HuH-7.5 (cell line): ENCODE data around the gene DAB2IP.
"Not testable (repeated sequence)": the region's sequence is repeated elsewhere in the genome, so short reads cannot be mapped to it uniquely, and the experiment has no call there.

Experiments
- DNase-seq: peaks from one replicate; pipeline ENCODE4 v3.0.0; 2011; ENCODE audit warnings: low spot score

DAB2IP gene

GRCh38 chr9:121626012-121626411, 25.4 kb upstream of the DAB2IP start:
- no peak for DNase-seq

- no peak for DNase-seq
Measured at GRCh38 chr9:121627427-121627826, 24.0 kb upstream of the DAB2IP start.

GRCh38 chr9:121628401-121628800, 23.0 kb upstream of the DAB2IP start:
- DNase-seq, result no peak

GRCh38 chr9:121631115-121631514, 20.3 kb upstream of the DAB2IP start:
- no peak for DNase-seq

GRCh38 chr9:121631978-121632418, 19.4 kb upstream of the DAB2IP start:
- DNase-seq, result no peak

- no peak for DNase-seq
Measured at GRCh38 chr9:121633119-121633714, 18.2 kb upstream of the DAB2IP start.

GRCh38 chr9:121633736-121634135, 17.7 kb upstream of the DAB2IP start:
- DNase-seq, result no peak

- peak; percentile 76 for DNase-seq
Measured at GRCh38 chr9:121634329-121635261, 16.8 kb upstream of the DAB2IP start.

GRCh38 chr9:121635300-121635876, 16.0 kb upstream of the DAB2IP start:
- DNase-seq, result no peak

- DNase-seq, result no peak
Measured at GRCh38 chr9:121636341-121636865, 15.0 kb upstream of the DAB2IP start.

- no peak for DNase-seq
Measured at GRCh38 chr9:121636978-121637712, 14.3 kb upstream of the DAB2IP start.

- no peak for DNase-seq
Measured at GRCh38 chr9:121637713-121638220, 13.7 kb upstream of the DAB2IP start.

- DNase-seq, result no peak
Measured at GRCh38 chr9:121638399-121638798, 13.0 kb upstream of the DAB2IP start.

GRCh38 chr9:121638901-121639592, 12.4 kb upstream of the DAB2IP start:
- DNase-seq, result no peak

GRCh38 chr9:121639619-121640018, 11.8 kb upstream of the DAB2IP start:
- no peak for DNase-seq

GRCh38 chr9:121640076-121640475, 11.4 kb upstream of the DAB2IP start:
- DNase-seq, result peak; percentile 82

GRCh38 chr9:121640491-121641223, 10.8 kb upstream of the DAB2IP start:
- no peak for DNase-seq

- DNase-seq, result no peak
Measured at GRCh38 chr9:121641224-121641611, 10.2 kb upstream of the DAB2IP start.

GRCh38 chr9:121642758-121643157, 8.7 kb upstream of the DAB2IP start:
- no peak for DNase-seq

GRCh38 chr9:121643473-121643872, 8.0 kb upstream of the DAB2IP start:
- DNase-seq, result no peak

- not testable (repeated sequence) for DNase-seq
Measured at GRCh38 chr9:121644040-121644439, 7.4 kb upstream of the DAB2IP start.
